Measurements from ENCODE around the gene SOS1.
"Not testable (repeated sequence)": the region's sequence is repeated elsewhere in the genome, so short reads cannot be mapped to it uniquely, and the experiment has no call there.

SOS1 gene

GRCh38 chr2:39141334-39142271 is 20.8 kb upstream of the SOS1 start:
- Histone ChIP-seq H3K27ac (no peak overlapping the region), H3K27me3 (ENCODE audit: insufficient read depth, low read depth, severe bottlenecking) (no peaks in the 10 kb centered on the region), H3K4me3 (ENCODE audit: low read depth, low read length) (no peak overlapping the region), H3K9me3 (ENCODE audit: severe bottlenecking) (no peaks in the 10 kb centered on the region), H3K36me3 (no peaks in the 10 kb centered on the region)
- no peak for TF ChIP-seq CTCF (IDR thresholded peaks at IDR 0.05; ENCODE audit: low read depth, low read length)
- no peak for DNase-seq

- not testable (repeated sequence) for H3K36me3 ChIP-seq; H3K27me3 ChIP-seq (ENCODE audit: insufficient read depth, low read depth, severe bottlenecking); H3K4me3 ChIP-seq (ENCODE audit: low read depth, low read length); DNase-seq; H3K9me3 ChIP-seq (ENCODE audit: severe bottlenecking); H3K27ac ChIP-seq
Observed at GRCh38 chr2:39140948-39141333, 20.1 kb upstream of the SOS1 start.

- Histone ChIP-seq H3K9me3 (ENCODE audit: severe bottlenecking) (no peaks in the 10 kb centered on the region), H3K36me3 (no peaks in the 10 kb centered on the region), H3K4me3 (ENCODE audit: low read depth, low read length) (no peak overlapping the region), H3K27ac (no peak overlapping the region), H3K27me3 (ENCODE audit: insufficient read depth, low read depth, severe bottlenecking) (no peaks in the 10 kb centered on the region)
- TF ChIP-seq CTCF (IDR thresholded peaks at IDR 0.05; ENCODE audit: low read depth, low read length): no peak
- DNase-seq: no peak
Observed at GRCh38 chr2:39140322-39140847, 19.5 kb upstream of the SOS1 start.

GRCh38 chr2:39139511-39140237 is 18.8 kb upstream of the SOS1 start:
- TF ChIP-seq CTCF (IDR thresholded peaks at IDR 0.05; ENCODE audit: low read depth, low read length): no peak
- H3K36me3 ChIP-seq: no peaks in the 10 kb centered on the region
- H3K27me3 ChIP-seq (ENCODE audit: insufficient read depth, low read depth, severe bottlenecking): no peaks in the 10 kb centered on the region
- DNase-seq: no peak
- no peak overlapping the region for H3K27ac ChIP-seq
- H3K9me3 ChIP-seq (ENCODE audit: severe bottlenecking): no peaks in the 10 kb centered on the region
- no peak overlapping the region for H3K4me3 ChIP-seq (ENCODE audit: low read depth, low read length)

- no peak for DNase-seq
- no peak for TF ChIP-seq CTCF (IDR thresholded peaks at IDR 0.05; ENCODE audit: low read depth, low read length)
- no peaks in the 10 kb centered on the region for H3K9me3 ChIP-seq (ENCODE audit: severe bottlenecking)
- H3K4me3 ChIP-seq (ENCODE audit: low read depth, low read length): no peak overlapping the region
- no peaks in the 10 kb centered on the region for H3K27me3 ChIP-seq (ENCODE audit: insufficient read depth, low read depth, severe bottlenecking)
- H3K36me3 ChIP-seq: no peaks in the 10 kb centered on the region
- no peak overlapping the region for H3K27ac ChIP-seq
Observed at GRCh38 chr2:39138837-39139211, 18.0 kb upstream of the SOS1 start.

GRCh38 chr2:39138187-39138836 is 17.5 kb upstream of the SOS1 start:
- H3K27ac ChIP-seq; H3K27me3 ChIP-seq (ENCODE audit: insufficient read depth, low read depth, severe bottlenecking); H3K9me3 ChIP-seq (ENCODE audit: severe bottlenecking); H3K36me3 ChIP-seq; DNase-seq; H3K4me3 ChIP-seq (ENCODE audit: low read depth, low read length): not testable (repeated sequence)
